ENCODE measurements around the gene ZNF43.
A peak's percentile ranks its signal among the peaks of the same experiment; 100 is the strongest.
"Not testable (repeated sequence)": the region's sequence is repeated elsewhere in the genome, so short reads cannot be mapped to it uniquely, and the experiment has no call there.

ZNF43 gene

GRCh38 chr19:21789466-21790085 lies 46.4 kb downstream of the ZNF43 start:
- DNase-seq, result no peak

DNA sequence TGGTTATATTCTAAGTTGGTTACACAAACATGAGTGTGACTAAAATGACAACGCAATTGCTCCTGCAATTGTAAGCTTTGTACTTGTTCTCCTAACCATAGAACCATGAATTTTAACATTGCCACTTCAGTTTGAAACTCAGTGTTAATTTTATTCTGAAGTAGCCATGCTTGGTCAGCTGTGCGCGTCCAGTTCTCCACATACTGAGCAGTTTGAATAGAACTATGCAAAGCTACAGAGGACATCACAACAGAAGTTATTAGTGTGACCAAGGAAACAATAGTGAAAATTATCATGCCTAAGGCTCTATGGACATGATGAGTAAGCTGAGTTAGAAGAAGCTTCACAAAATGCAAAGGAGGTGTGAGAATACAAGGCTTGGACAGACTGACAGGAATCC lies 49.0 kb downstream of the ZNF43 start:
- no peak for DNase-seq

DNA sequence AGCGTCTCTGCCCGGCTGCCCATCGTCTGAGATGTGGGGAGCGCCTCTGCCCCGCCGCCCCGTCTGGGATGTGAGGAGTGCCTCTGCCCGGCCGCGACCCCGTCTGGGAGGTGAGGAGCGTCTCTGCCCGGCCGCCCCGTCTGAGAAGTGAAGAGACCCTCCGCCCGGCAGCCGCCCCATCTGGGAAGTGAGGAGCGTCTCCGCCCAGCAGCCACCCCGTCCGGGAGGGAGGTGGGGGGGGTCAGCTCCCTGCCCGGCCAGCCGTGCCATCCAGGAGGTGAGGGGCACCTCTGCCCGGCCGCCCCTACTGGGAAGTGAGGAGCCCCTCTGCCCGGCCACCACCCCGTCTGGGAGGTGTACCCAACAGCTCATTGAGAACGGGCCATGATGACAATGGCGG lies 60.2 kb downstream of the ZNF43 start:
- not testable (repeated sequence) for DNase-seq

DNA sequence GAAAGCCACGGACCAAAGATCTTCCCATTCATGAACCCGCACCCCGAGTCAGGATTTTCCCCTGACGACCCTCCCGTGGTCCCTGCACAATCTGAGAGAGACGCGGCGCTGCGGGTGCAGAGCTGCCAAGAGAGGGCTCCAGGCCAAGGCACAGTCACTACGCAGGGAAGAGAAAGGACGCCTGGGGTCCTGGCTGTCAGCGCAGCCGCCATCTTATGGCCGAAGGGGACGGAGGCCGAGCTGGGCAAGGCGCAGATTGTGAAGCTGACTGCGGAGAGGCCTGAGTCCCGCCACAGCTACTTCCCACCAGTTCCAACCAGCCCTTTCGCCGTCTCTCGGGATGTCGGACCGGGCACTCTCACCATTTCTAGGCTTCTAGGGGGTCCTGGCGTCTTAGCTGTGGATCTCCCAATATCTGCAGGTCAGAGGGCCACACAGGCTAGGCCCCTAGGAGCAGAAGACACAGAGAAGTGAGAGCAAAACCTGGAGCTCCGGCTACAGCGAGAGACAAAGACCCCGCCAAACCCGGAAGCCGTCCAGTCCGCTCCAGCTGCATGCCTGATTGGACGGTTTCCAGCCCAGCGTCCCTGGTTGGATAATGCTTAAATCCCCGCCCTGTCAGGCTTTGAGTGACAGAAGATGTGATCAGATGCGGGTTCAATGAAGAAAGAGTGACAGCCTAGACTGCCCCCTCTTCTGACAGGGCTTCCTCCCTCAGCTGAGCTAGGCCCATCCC lies 68.7 kb downstream of the ZNF43 start, which contains the start of gene ZNF100:
ZNF100 (minus strand) TSS at position 515 of the 736 bp plus-strand sequence; CDS start at position 365, 150 bp downstream.
- peak; percentile 91 for DNase-seq

DNA sequence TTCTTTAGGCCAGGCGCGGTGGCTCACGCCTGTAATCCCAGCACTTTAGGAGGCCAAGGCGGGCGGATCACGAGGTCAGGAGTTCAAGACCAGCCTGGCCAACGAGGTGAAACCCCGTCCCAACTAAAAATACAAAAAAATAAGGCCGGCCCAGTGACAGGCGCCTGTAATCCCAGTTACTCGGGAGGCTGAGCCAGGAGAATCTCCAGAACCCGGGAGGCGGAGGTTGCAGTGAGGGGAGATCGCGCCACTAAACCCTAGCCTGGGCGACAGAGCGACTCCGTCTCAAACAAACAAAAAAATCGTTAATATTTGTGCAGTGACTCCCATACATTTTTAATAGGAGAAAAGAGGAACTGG lies 69.3 kb downstream of the ZNF43 start:
- not testable (repeated sequence) for DNase-seq

- DNase-seq, result no peak
Measured at GRCh38 chr19:21765151-21765550, 70.8 kb downstream of the ZNF43 start.

DNA sequence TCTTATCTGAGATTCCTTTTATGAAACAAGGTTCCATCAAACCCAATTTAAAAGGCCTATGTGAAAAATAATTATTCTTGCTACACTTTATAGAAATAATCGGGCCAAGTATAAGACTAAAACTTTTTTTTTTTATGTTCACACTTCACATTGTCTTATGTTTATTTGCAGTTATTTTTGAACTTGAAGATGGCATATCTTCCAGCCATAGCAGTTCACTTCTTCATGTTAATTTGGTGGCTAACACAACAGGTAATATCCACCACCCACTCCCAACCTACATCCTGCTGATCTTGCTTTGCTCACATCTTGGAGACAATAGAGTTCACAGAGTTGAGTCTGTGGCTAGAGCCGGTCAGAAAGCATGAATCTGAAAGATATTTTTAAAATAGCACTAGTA lies 74.4 kb downstream of the ZNF43 start:
- DNase-seq, result not testable (repeated sequence)

DNA sequence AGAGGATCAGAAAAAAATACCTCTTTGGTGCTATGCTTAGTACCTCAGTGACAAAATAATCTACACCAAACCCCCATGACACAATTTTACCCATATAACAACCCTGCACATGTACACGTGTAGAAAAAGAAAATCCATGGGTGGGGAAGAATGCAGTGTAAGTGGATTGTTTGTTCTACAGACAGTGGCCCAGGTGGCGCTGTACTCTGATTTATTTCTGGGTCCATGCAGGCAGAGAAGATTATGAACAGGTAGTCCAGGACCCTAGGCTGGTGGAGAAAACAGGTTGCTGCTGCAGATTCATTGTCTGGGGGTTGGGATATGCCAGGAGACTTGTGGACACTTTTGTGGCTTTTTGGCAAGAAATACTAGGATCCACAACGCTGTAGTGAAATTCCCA lies 77.7 kb downstream of the ZNF43 start:
- peak; percentile 5 for DNase-seq

DNA sequence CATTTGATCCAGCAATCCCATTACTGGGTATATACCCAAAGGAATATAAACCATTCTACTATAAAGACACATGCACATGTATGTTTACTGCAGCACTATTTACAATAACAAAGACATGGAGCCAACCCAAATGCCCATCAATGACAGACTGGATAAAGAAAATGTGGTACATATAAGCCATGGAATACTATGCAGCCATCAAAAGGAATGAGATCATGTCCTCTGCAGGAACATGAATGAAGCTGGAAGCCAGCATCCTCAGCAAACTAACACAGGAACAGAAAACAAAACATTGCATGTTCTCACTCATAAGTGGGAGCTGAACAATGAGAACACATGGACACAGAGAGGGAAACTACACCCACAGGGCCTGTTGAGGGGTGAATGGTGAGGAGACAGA lies 80.4 kb downstream of the ZNF43 start:
- DNase-seq, result not testable (repeated sequence)

Measured in CD4-positive, alpha-beta T cell treated with Interleukin-17A for 4 hours (primary cell).